HepG2 (cell line): ENCODE results near the gene IKZF4. TPM values are rescaled to one million over a fixed set of nuclear protein-coding genes. Genes with fewer than 3 reads are reported as not detected.
A peak's percentile ranks its signal among the peaks of the same experiment; 100 is the strongest.

Source experiments
- CHD4 ChIP-seq: fragments of 200-600 bp; sonication (generic); IDR thresholded peaks from 2 replicates; pipeline ENCODE4 v1.7.0; 2017; ENCODE audit warnings: mild to moderate bottlenecking, low read length, borderline replicate concordance
- MZF1 ChIP-seq: sonication (generic); formaldehyde crosslinking; IDR thresholded peaks from 2 replicates; pipeline ENCODE4 v1.8.1; 2023; ENCODE audit warnings: mild to moderate bottlenecking, missing genetic modification reagents, borderline replicate concordance
- ZBTB21 ChIP-seq: sonication (generic); formaldehyde crosslinking; IDR thresholded peaks from 2 replicates; pipeline ENCODE4 v1.4.0; 2020; ENCODE audit warnings: missing genetic modification reagents
- ZBTB7B ChIP-seq: sonication (generic); formaldehyde crosslinking; IDR thresholded peaks from 2 replicates; pipeline ENCODE4 v1.4.0; 2020; ENCODE audit warnings: missing genetic modification reagents
- ZNF124 ChIP-seq: sonication (generic); formaldehyde crosslinking; IDR thresholded peaks from 2 replicates; pipeline ENCODE4 v1.4.0; 2020; ENCODE audit warnings: missing genetic modification reagents
- ZNF430 ChIP-seq: sonication (generic); formaldehyde crosslinking; IDR thresholded peaks from 2 replicates; pipeline ENCODE4 v1.9.0; 2021; ENCODE audit warnings: mild to moderate bottlenecking, missing genetic modification reagents
- ZNF446 ChIP-seq: sonication (generic); formaldehyde crosslinking; IDR thresholded peaks from 2 replicates; pipeline ENCODE4 v1.5.0; 2020; ENCODE audit warnings: mild to moderate bottlenecking, missing genetic modification reagents
- ZNF652 ChIP-seq: IDR thresholded peaks from 2 replicates; pipeline ENCODE4 v1.6.1; 2016; ENCODE audit warnings: low read depth, borderline replicate concordance
- ZSCAN30 ChIP-seq: sonication (generic); formaldehyde crosslinking; IDR thresholded peaks from 2 replicates; pipeline ENCODE4 v1.5.0; 2020; ENCODE audit warnings: mild to moderate bottlenecking, missing genetic modification reagents
- polyA plus RNA-seq, 8 experiments: library from polyadenylated mRNA; depleted of rRNA in 3 of 8; stranded (reverse) in 7 of 8; unstranded in 1 of 8; fragments of >200 nt; fragmentation: Illumina TruSeq in 4 of 8; extraction: Trizol in 4 of 8; gene quantifications; 2 replicates each; pipeline versions ENCODE4 v1.2.1 to v1.2.3, GENCODE V29; 2011 to 2016; ENCODE audit warnings: low read depth in 4 of 8, missing spikeins in 1 of 8, mixed read lengths in 1 of 8; ENCODE audit not compliant: insufficient read depth in 1 of 8
- total RNA-seq, 5 experiments: library from RNA; depleted of rRNA; stranded (reverse); fragments of >200 nt; fragmentation: Illumina TruSeq; extraction: Trizol; gene quantifications; 2 replicates each; pipeline ENCODE4 v1.2.3, GENCODE V29; 2016; ENCODE audit warnings: low read depth in 1 of 5
- TF ChIP-seq, protein P1 (sequence below): sonication (generic); formaldehyde crosslinking; IDR thresholded peaks from 2 replicates; pipeline ENCODE4 v1.9.0; 2021; ENCODE audit warnings: missing genetic modification reagents, borderline replicate concordance
- TF ChIP-seq, protein P2 (sequence below): sonication (generic); formaldehyde crosslinking; IDR thresholded peaks from 2 replicates; pipeline ENCODE4 v1.5.0; 2020; ENCODE audit warnings: missing genetic modification reagents
- TF ChIP-seq, protein P3 (sequence below): sonication (generic); formaldehyde crosslinking; IDR thresholded peaks from 2 replicates; pipeline ENCODE4 v1.5.1; 2020; ENCODE audit warnings: mild to moderate bottlenecking, missing genetic modification reagents, moderate library complexity
- TF ChIP-seq, protein P4 (sequence below): sonication (generic); formaldehyde crosslinking; IDR thresholded peaks from 2 replicates; pipeline ENCODE4 v1.8.0; 2022; ENCODE audit warnings: low read depth, missing genetic modification reagents
- TF ChIP-seq, protein P5 (sequence below): sonication (generic); formaldehyde crosslinking; IDR thresholded peaks from 2 replicates; pipeline ENCODE4 v1.4.0; 2020; ENCODE audit warnings: mild to moderate bottlenecking, low read depth, missing genetic modification reagents
- TF ChIP-seq, protein P6 (sequence below): sonication (generic); formaldehyde crosslinking; IDR thresholded peaks from 2 replicates; pipeline ENCODE4 v1.4.0; 2020; ENCODE audit warnings: missing genetic modification reagents

IKZF4 gene
- total and polyA plus RNA-seq, 2 of the 13 experiments (the other 11 are each of a cell fraction or from before 2014, with no cell fraction given), result 0.58 to 2.2 TPM

DNA sequence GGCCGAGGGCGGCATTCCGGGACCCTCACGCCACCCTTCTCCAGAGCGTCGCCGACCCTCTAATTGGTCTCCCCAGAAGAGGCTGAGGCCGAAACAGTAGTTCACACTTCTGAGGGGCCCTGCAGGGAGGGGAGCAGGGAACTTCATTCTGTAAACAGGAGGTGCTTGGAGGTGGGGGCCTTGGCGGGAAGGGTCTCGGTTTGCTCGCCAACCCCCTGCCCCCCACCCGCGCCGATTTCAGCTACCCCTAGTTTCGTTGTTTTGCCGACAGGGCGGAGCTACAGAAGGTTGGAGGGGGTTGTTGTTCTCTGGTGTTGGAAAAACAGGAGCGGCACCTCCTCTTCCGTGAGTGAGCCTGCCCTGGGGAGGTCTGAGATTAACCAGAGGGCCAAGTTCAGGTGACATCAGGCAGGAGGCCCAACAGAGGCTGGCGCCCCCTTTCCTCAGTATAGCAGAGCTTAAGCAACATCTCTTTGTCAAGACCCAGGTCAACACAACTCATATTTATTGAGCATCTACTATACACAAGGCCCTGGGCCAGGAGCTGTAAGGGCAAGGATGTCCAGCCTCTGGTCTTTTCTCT lies 59.8 kb downstream of the IKZF4 start (continued):
- TF ChIP-seq, protein P1, sequence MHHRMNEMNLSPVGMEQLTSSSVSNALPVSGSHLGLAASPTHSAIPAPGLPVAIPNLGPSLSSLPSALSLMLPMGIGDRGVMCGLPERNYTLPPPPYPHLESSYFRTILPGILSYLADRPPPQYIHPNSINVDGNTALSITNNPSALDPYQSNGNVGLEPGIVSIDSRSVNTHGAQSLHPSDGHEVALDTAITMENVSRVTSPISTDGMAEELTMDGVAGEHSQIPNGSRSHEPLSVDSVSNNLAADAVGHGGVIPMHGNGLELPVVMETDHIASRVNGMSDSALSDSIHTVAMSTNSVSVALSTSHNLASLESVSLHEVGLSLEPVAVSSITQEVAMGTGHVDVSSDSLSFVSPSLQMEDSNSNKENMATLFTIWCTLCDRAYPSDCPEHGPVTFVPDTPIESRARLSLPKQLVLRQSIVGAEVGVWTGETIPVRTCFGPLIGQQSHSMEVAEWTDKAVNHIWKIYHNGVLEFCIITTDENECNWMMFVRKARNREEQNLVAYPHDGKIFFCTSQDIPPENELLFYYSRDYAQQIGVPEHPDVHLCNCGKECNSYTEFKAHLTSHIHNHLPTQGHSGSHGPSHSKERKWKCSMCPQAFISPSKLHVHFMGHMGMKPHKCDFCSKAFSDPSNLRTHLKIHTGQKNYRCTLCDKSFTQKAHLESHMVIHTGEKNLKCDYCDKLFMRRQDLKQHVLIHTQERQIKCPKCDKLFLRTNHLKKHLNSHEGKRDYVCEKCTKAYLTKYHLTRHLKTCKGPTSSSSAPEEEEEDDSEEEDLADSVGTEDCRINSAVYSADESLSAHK (CRISPR knock-in tag), result no peak
- TF ChIP-seq ZSCAN30 (no peak), ZNF430 (CRISPR knock-in tag) (no peak), CHD4 (no peak), ZBTB7B (peak; percentile 79), ZNF446 (CRISPR knock-in tag) (no peak), ZNF652 (no peak), MZF1 (CRISPR knock-in tag) (no peak), ZNF124 (CRISPR knock-in tag) (peak; percentile 47; the same call in 1 of the 2 replicates), ZBTB21 (CRISPR knock-in tag) (no peak)
- TF ChIP-seq, protein P2, sequence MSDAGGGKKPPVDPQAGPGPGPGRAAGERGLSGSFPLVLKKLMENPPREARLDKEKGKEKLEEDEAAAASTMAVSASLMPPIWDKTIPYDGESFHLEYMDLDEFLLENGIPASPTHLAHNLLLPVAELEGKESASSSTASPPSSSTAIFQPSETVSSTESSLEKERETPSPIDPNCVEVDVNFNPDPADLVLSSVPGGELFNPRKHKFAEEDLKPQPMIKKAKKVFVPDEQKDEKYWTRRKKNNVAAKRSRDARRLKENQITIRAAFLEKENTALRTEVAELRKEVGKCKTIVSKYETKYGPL (CRISPR knock-in tag), result no peak
- TF ChIP-seq, protein P3, sequence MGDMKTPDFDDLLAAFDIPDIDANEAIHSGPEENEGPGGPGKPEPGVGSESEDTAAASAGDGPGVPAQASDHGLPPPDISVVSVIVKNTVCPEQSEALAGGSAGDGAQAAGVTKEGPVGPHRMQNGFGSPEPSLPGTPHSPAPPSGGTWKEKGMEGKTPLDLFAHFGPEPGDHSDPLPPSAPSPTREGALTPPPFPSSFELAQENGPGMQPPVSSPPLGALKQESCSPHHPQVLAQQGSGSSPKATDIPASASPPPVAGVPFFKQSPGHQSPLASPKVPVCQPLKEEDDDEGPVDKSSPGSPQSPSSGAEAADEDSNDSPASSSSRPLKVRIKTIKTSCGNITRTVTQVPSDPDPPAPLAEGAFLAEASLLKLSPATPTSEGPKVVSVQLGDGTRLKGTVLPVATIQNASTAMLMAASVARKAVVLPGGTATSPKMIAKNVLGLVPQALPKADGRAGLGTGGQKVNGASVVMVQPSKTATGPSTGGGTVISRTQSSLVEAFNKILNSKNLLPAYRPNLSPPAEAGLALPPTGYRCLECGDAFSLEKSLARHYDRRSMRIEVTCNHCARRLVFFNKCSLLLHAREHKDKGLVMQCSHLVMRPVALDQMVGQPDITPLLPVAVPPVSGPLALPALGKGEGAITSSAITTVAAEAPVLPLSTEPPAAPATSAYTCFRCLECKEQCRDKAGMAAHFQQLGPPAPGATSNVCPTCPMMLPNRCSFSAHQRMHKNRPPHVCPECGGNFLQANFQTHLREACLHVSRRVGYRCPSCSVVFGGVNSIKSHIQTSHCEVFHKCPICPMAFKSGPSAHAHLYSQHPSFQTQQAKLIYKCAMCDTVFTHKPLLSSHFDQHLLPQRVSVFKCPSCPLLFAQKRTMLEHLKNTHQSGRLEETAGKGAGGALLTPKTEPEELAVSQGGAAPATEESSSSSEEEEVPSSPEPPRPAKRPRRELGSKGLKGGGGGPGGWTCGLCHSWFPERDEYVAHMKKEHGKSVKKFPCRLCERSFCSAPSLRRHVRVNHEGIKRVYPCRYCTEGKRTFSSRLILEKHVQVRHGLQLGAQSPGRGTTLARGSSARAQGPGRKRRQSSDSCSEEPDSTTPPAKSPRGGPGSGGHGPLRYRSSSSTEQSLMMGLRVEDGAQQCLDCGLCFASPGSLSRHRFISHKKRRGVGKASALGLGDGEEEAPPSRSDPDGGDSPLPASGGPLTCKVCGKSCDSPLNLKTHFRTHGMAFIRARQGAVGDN (CRISPR knock-in tag), result peak; percentile 20; the same call in 1 of the 2 replicates
- TF ChIP-seq, protein P4, sequence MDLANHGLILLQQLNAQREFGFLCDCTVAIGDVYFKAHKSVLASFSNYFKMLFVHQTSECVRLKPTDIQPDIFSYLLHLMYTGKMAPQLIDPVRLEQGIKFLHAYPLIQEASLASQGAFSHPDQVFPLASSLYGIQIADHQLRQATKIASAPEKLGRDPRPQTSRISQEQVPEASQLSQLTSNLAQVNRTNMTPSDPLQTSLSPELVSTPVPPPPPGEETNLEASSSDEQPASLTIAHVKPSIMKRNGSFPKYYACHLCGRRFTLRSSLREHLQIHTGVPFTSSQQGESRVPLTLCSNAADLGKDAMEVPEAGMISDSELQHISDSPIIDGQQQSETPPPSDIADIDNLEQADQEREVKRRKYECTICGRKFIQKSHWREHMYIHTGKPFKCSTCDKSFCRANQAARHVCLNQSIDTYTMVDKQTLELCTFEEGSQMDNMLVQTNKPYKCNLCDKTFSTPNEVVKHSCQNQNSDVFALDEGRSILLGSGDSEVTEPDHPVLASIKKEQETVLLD (CRISPR knock-in tag), result no peak
- TF ChIP-seq, protein P5, sequence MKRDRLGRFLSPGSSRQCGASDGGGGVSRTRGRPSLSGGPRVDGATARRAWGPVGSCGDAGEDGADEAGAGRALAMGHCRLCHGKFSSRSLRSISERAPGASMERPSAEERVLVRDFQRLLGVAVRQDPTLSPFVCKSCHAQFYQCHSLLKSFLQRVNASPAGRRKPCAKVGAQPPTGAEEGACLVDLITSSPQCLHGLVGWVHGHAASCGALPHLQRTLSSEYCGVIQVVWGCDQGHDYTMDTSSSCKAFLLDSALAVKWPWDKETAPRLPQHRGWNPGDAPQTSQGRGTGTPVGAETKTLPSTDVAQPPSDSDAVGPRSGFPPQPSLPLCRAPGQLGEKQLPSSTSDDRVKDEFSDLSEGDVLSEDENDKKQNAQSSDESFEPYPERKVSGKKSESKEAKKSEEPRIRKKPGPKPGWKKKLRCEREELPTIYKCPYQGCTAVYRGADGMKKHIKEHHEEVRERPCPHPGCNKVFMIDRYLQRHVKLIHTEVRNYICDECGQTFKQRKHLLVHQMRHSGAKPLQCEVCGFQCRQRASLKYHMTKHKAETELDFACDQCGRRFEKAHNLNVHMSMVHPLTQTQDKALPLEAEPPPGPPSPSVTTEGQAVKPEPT, result peak; percentile 33; the same call in 1 of the 2 replicates
- TF ChIP-seq, protein P6, sequence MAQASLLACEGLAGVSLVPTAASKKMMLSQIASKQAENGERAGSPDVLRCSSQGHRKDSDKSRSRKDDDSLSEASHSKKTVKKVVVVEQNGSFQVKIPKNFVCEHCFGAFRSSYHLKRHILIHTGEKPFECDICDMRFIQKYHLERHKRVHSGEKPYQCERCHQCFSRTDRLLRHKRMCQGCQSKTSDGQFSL (CRISPR knock-in tag), result no peak
